ENCODE data around the gene BSCL2. TPM values are rescaled to one million over a fixed set of nuclear protein-coding genes. Genes with fewer than 3 reads are reported as not detected.

BSCL2 gene
- total RNA-seq, 4 donors from 2014 or later = 28.9 to 76.3 (median 59.3) TPM

GRCh38 chr11:62716816-62717215, 9.6 kb upstream of the BSCL2 start:
- WGBS = 80% methylated on average over 11 of the region's 11 CpGs
- TF ChIP-seq POLR2AphosphoS5 (IDR thresholded peaks at IDR 0.05) = no peak
- no peak for TF ChIP-seq EP300 (IDR thresholded peaks at IDR 0.05)
- TF ChIP-seq CTCF (IDR thresholded peaks at IDR 0.05) = no peak
- TF ChIP-seq POLR2A (IDR thresholded peaks at IDR 0.05) = no peak
- Histone ChIP-seq H3K4me3 (no peak overlapping the region), H3K27ac (no peak overlapping the region), H3K27me3 (no peaks in the 10 kb centered on the region), H3K36me3 (peaks cover 99% of the 10 kb centered on the region), H3K9me3 (no peaks in the 10 kb centered on the region), H3K4me1 (peaks cover 19% of the 10 kb centered on the region)
- no peak for DNase-seq (ENCODE audit: low spot score in 2 of 2)

- no peak for DNase-seq (ENCODE audit: low spot score in 2 of 2)
- no peak overlapping the region for H3K27ac ChIP-seq
- 82% methylated on average over 5 of the region's 5 CpGs for WGBS
Observed at GRCh38 chr11:62716206-62716605, 9.0 kb upstream of the BSCL2 start.

GRCh38 chr11:62715150-62716130, 8.2 kb upstream of the BSCL2 start:
- no peak for DNase-seq (ENCODE audit: low spot score in 2 of 2)
- peaks cover 98% of the 10 kb centered on the region for H3K36me3 ChIP-seq
- TF ChIP-seq POLR2A (IDR thresholded peaks at IDR 0.05) (no peak), CTCF (IDR thresholded peaks at IDR 0.05) (no peak), EP300 (IDR thresholded peaks at IDR 0.05) (no peak), POLR2AphosphoS5 (IDR thresholded peaks at IDR 0.05) (no peak)
- peaks cover 16% of the 10 kb centered on the region for H3K4me1 ChIP-seq
- H3K27me3 ChIP-seq = no peaks in the 10 kb centered on the region
- H3K9me3 ChIP-seq = no peaks in the 10 kb centered on the region
- H3K4me3 ChIP-seq = no peak overlapping the region
- WGBS = 82% methylated on average over 24 of the region's 24 CpGs
- no peak overlapping the region for H3K27ac ChIP-seq

More at GRCh38 chr11:62716206-62716605, 9.0 kb upstream of the BSCL2 start:
- no peaks in the 10 kb centered on the region for H3K9me3 ChIP-seq
- peaks cover 99% of the 10 kb centered on the region for H3K36me3 ChIP-seq
- TF ChIP-seq EP300 (IDR thresholded peaks at IDR 0.05) (no peak), POLR2AphosphoS5 (IDR thresholded peaks at IDR 0.05) (no peak), POLR2A (IDR thresholded peaks at IDR 0.05) (no peak), CTCF (IDR thresholded peaks at IDR 0.05) (no peak)
- H3K4me1 ChIP-seq = peaks cover 17% of the 10 kb centered on the region
- H3K27me3 ChIP-seq = no peaks in the 10 kb centered on the region
- H3K4me3 ChIP-seq = no peak overlapping the region

GRCh38 chr11:62713343-62713742, 6.1 kb upstream of the BSCL2 start:
- no peak for DNase-seq (ENCODE audit: low spot score in 2 of 2)
- H3K4me3 ChIP-seq = no peak overlapping the region
- no peaks in the 10 kb centered on the region for H3K9me3 ChIP-seq
- H3K27me3 ChIP-seq = no peaks in the 10 kb centered on the region
- H3K36me3 ChIP-seq = peaks cover 77% of the 10 kb centered on the region
- peaks cover 30% of the 10 kb centered on the region for H3K4me1 ChIP-seq
- TF ChIP-seq POLR2A (IDR thresholded peaks at IDR 0.05) (no peak), POLR2AphosphoS5 (IDR thresholded peaks at IDR 0.05) (no peak), EP300 (IDR thresholded peaks at IDR 0.05) (no peak), CTCF (IDR thresholded peaks at IDR 0.05) (no peak)
- no peak overlapping the region for H3K27ac ChIP-seq
- WGBS = 91% methylated on average over 2 of the region's 2 CpGs

DNA sequence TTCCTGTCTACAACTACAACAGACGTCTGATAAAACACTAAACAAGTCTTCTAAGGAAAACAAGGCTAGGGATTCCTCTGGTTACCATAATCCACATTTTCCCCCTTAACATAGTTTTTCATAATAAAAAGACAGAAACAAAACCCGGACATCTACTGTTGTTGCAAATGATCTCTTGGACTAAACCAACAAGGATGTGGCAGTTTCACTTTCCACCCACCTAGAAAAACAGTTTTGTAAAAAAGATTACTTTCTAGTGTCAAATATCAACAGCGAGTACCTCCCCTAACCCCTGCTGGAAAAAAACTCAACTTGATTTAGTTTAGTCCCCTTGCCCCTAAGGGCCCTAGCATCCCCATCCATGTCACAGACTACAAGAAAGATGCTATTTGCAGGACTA, 5.6 kb upstream of the BSCL2 start:
- Histone ChIP-seq H3K9me3 (no peaks in the 10 kb centered on the region), H3K4me1 (peaks cover 33% of the 10 kb centered on the region), H3K4me3 (no peak overlapping the region)

More for the DNA sequence above, 5.6 kb upstream of the BSCL2 start:
- Histone ChIP-seq H3K36me3 (peaks cover 73% of the 10 kb centered on the region), H3K27ac (no peak overlapping the region), H3K27me3 (no peaks in the 10 kb centered on the region)
- 71% methylated on average over 3 of the region's 3 CpGs for WGBS
- TF ChIP-seq EP300 (IDR thresholded peaks at IDR 0.05) = no peak
- no peak for TF ChIP-seq POLR2AphosphoS5 (IDR thresholded peaks at IDR 0.05)
- no peak for TF ChIP-seq POLR2A (IDR thresholded peaks at IDR 0.05)
- no peak for TF ChIP-seq CTCF (IDR thresholded peaks at IDR 0.05)
- DNase-seq (ENCODE audit: low spot score in 2 of 2) = no peak

All from suprapubic skin (tissue), 4 donors.